Amniotic epithelial cell (primary cell): ENCODE data around the gene UNC79.
"Not testable (repeated sequence)": the region's sequence is repeated elsewhere in the genome, so short reads cannot be mapped to it uniquely, and the experiment has no call there.

Experiments used
- DNase-seq: peaks from one replicate; pipeline ENCODE4 v3.0.0-alpha.2; 2010; ENCODE audit warnings: low read depth

Gene UNC79

GRCh38 chr14:93430315-93431035, at the start of gene UNC79:
Gene UNC79 (plus strand): TSS chr14:93430939. CDS start chr14:93431030, 91 bp downstream.
- DNase-seq, result no peak

GRCh38 chr14:93381644-93382043, 49.1 kb upstream of the UNC79 start:
- no peak for DNase-seq

GRCh38 chr14:93384256-93384655, 46.5 kb upstream of the UNC79 start:
- DNase-seq, result not testable (repeated sequence)

- no peak for DNase-seq
Observed at GRCh38 chr14:93395231-93395630, 35.5 kb upstream of the UNC79 start.

GRCh38 chr14:93396456-93396855, 34.3 kb upstream of the UNC79 start:
- DNase-seq, result no peak

GRCh38 chr14:93398491-93398890, 32.2 kb upstream of the UNC79 start:
- no peak for DNase-seq

GRCh38 chr14:93402951-93403350, 27.8 kb upstream of the UNC79 start:
- DNase-seq, result no peak

- no peak for DNase-seq
Observed at GRCh38 chr14:93410021-93410420, 20.7 kb upstream of the UNC79 start.

GRCh38 chr14:93410893-93411292, 19.8 kb upstream of the UNC79 start:
- DNase-seq, result no peak

- not testable (repeated sequence) for DNase-seq
Observed at GRCh38 chr14:93425136-93425535, 5.6 kb upstream of the UNC79 start.

- no peak for DNase-seq
Observed at GRCh38 chr14:93426750-93427149, 4.0 kb upstream of the UNC79 start.

- peak; percentile 1 for DNase-seq
Observed at GRCh38 chr14:93431036-93431670, 414 bp downstream of the UNC79 start.

GRCh38 chr14:93454224-93454623, 23.5 kb downstream of the UNC79 start:
- DNase-seq, result no peak

- DNase-seq, result no peak
Observed at GRCh38 chr14:93456356-93456755, 25.6 kb downstream of the UNC79 start.

GRCh38 chr14:93458234-93458633, 27.5 kb downstream of the UNC79 start:
- DNase-seq, result no peak

- DNase-seq, result no peak
Observed at GRCh38 chr14:93462479-93462878, 31.7 kb downstream of the UNC79 start.

GRCh38 chr14:93464271-93464670, 33.5 kb downstream of the UNC79 start:
- DNase-seq, result no peak

- no peak for DNase-seq
Observed at GRCh38 chr14:93475471-93475870, 44.7 kb downstream of the UNC79 start.

- DNase-seq, result no peak
Observed at GRCh38 chr14:93476305-93476704, 45.6 kb downstream of the UNC79 start.

GRCh38 chr14:93479074-93479473, 48.3 kb downstream of the UNC79 start:
- not testable (repeated sequence) for DNase-seq

GRCh38 chr14:93480867-93481266, 50.1 kb downstream of the UNC79 start:
- DNase-seq, result no peak

GRCh38 chr14:93481758-93482157, 51.0 kb downstream of the UNC79 start:
- no peak for DNase-seq

- no peak for DNase-seq
Observed at GRCh38 chr14:93490001-93490400, 59.3 kb downstream of the UNC79 start.

- DNase-seq, result no peak
Observed at GRCh38 chr14:93493054-93493453, 62.3 kb downstream of the UNC79 start.
